Sigmoid colon (tissue), 7 donors: ENCODE data around the gene DNAH17. TPM values are rescaled to one million over a fixed set of nuclear protein-coding genes. Genes with fewer than 3 reads are reported as not detected.

ENCODE experiments used
- DNase-seq: peaks from one replicate; pipeline ENCODE4 v3.0.0-alpha.2; 2019
- H3K27ac ChIP-seq, 4 donors: fragments of 200-600 bp; sonication (generic); one replicate each; pipeline ENCODE4 v1.5.1; 2016 to 2019; ENCODE audit warnings: mild to moderate bottlenecking in 1 of 4
- H3K27me3 ChIP-seq, 3 donors: fragments of 200-600 bp; sonication (generic); one replicate each; pipeline ENCODE4 v1.5.1; 2019; ENCODE audit warnings: mild to moderate bottlenecking in 1 of 3
- H3K36me3 ChIP-seq, 4 donors: fragments of 200-600 bp; sonication (generic); one replicate each; pipeline ENCODE4 v1.5.1; 2016 to 2019
- H3K4me1 ChIP-seq, 4 donors: fragments of 200-600 bp; sonication (generic); one replicate each; pipeline ENCODE4 v1.5.1; 2017 to 2019
- H3K4me3 ChIP-seq, 4 donors: fragments of 200-600 bp; sonication (generic); one replicate each; pipeline ENCODE4 v1.5.1; 2017 to 2019; ENCODE audit warnings: mild to moderate bottlenecking in 2 of 4, moderate library complexity in 1 of 4
- H3K9me3 ChIP-seq, 4 donors: fragments of 200-600 bp in 3 of 4; sonication (generic) in 3 of 4; one replicate each; pipeline versions ENCODE4 v1.5.1 to v1.6.1; 2013 to 2019
- CTCF ChIP-seq, 4 experiments: fragments of 450-650 bp in 3 of 4; fragments of 200-600 bp in 1 of 4; IDR thresholded peaks; one replicate each; pipeline ENCODE4 v1.5.1; 2016 to 2019; ENCODE audit warnings: antibody characterized with exemption in 4 of 4, mild to moderate bottlenecking in 3 of 4, moderate library complexity in 2 of 4
- EP300 ChIP-seq, 4 donors: sonication (generic); formaldehyde crosslinking; IDR thresholded peaks; one replicate each; pipeline ENCODE4 v1.6.1; 2017; ENCODE audit warnings: antibody characterized with exemption in 4 of 4
- POLR2A ChIP-seq, 2 donors: fragments of 450-650 bp; IDR thresholded peaks; one replicate each; pipeline ENCODE4 v1.6.1; 2016; ENCODE audit warnings: antibody characterized with exemption in 2 of 2, mild to moderate bottlenecking in 2 of 2, moderate library complexity in 2 of 2
- POLR2AphosphoS5 ChIP-seq, 4 donors: sonication (generic); formaldehyde crosslinking; IDR thresholded peaks; one replicate each; pipeline ENCODE4 v1.6.1; 2017; ENCODE audit warnings: antibody characterized with exemption in 4 of 4
- WGBS, 2 donors: extraction: QIAGEN DNeasy Blood & Tissue Kit; methylation state at CpG; one replicate each; pipeline ENCODE4 v1.1.7; 2013; 5-methylcytosine and 5-hydroxymethylcytosine counted together
- intact Hi-C: fragments of 100-400 bp; cut with DNase I; formaldehyde crosslinking; loops from one replicate; pipeline ENCODE4 v1.15.1; 2023
- polyA plus RNA-seq, 3 donors: library from polyadenylated mRNA; stranded (reverse); fragments of 200-250 nt; gene quantifications; one replicate each; pipeline ENCODE4 v1.2.3, GENCODE V29; 2013
- total RNA-seq, 4 donors: library from RNA; depleted of rRNA; stranded (reverse); fragments of >200 nt; gene quantifications; one replicate each; pipeline ENCODE4 v1.1.0, GENCODE V29; 2016
- donor health status: healthy with polysubstance abuse.
- donor health status: Bipolar disorder and iron deficiency.
- donor health status: healthy.

The DNAH17 gene
- total and polyA plus RNA-seq, 7 donors, result 0.07 to 0.68 (median 0.26) TPM; not detected in 3

- no peak for DNase-seq
- Histone ChIP-seq H3K36me3 (no peaks in the 10 kb centered on the region), H3K4me1 (no peaks in the 10 kb centered on the region), H3K27me3 (no peaks in the 10 kb centered on the region), H3K4me3 (no peak overlapping the region), H3K9me3 (no peaks in the 10 kb centered on the region), H3K27ac (no peak overlapping the region)
- intact Hi-C loops, result no loop called here
- no peak for TF ChIP-seq POLR2AphosphoS5 (IDR thresholded peaks at IDR 0.05)
- TF ChIP-seq EP300 (IDR thresholded peaks at IDR 0.05), result no peak
- TF ChIP-seq CTCF (IDR thresholded peaks at IDR 0.05), result no peak
- TF ChIP-seq POLR2A (IDR thresholded peaks at IDR 0.05), result no peak
- WGBS, 2 donors, result 68 to 71% methylated on average over 16 of the region's 16 CpGs
These were observed 11.2 kb upstream of the DNAH17 start for GRCh38 chr17:78588258-78589030.

GRCh38 chr17:78585006-78585630 is 7.9 kb upstream of the DNAH17 start:
- H3K36me3 ChIP-seq, result no peaks in the 10 kb centered on the region
- 91% methylated on average over 8 of the region's 8 CpGs for WGBS, 2 donors
- H3K4me3 ChIP-seq, result no peak overlapping the region
- intact Hi-C loops, result no loop called here
- no peak for DNase-seq
- H3K27me3 ChIP-seq, result no peaks in the 10 kb centered on the region
- no peak overlapping the region for H3K27ac ChIP-seq
- no peaks in the 10 kb centered on the region for H3K4me1 ChIP-seq
- no peak for TF ChIP-seq POLR2A (IDR thresholded peaks at IDR 0.05)
- no peak for TF ChIP-seq CTCF (IDR thresholded peaks at IDR 0.05)
- TF ChIP-seq EP300 (IDR thresholded peaks at IDR 0.05), result no peak
- TF ChIP-seq POLR2AphosphoS5 (IDR thresholded peaks at IDR 0.05), result no peak
- no peaks in the 10 kb centered on the region for H3K9me3 ChIP-seq

GRCh38 chr17:78583091-78583490 is 5.9 kb upstream of the DNAH17 start:
- H3K27me3 ChIP-seq, result no peaks in the 10 kb centered on the region
- DNase-seq, result no peak
- H3K36me3 ChIP-seq, result no peaks in the 10 kb centered on the region
- TF ChIP-seq POLR2AphosphoS5 (IDR thresholded peaks at IDR 0.05) (no peak), EP300 (IDR thresholded peaks at IDR 0.05) (no peak), CTCF (IDR thresholded peaks at IDR 0.05) (no peak), POLR2A (IDR thresholded peaks at IDR 0.05) (no peak)
- 36 to 56% methylated on average over 4 of the region's 4 CpGs for WGBS, 2 donors
- H3K9me3 ChIP-seq, result no peaks in the 10 kb centered on the region
- no peaks in the 10 kb centered on the region for H3K4me1 ChIP-seq
- no peak overlapping the region for H3K4me3 ChIP-seq
- H3K27ac ChIP-seq, result no peak overlapping the region
- intact Hi-C loops, result no loop called here

GRCh38 chr17:78581304-78581703 is 4.1 kb upstream of the DNAH17 start:
- intact Hi-C loops, result no loop called here
- TF ChIP-seq POLR2A (IDR thresholded peaks at IDR 0.05) (no peak), EP300 (IDR thresholded peaks at IDR 0.05) (no peak), CTCF (IDR thresholded peaks at IDR 0.05) (no peak), POLR2AphosphoS5 (IDR thresholded peaks at IDR 0.05) (no peak)
- no peak overlapping the region for H3K27ac ChIP-seq
- H3K27me3 ChIP-seq, result no peaks in the 10 kb centered on the region
- no peak overlapping the region for H3K4me3 ChIP-seq
- DNase-seq, result no peak
- H3K9me3 ChIP-seq, result no peaks in the 10 kb centered on the region
- no peaks in the 10 kb centered on the region for H3K36me3 ChIP-seq
- WGBS, 2 donors, result 88 to 90% methylated on average over 5 of the region's 5 CpGs
- H3K4me1 ChIP-seq, result no peaks in the 10 kb centered on the region
